ENCODE data around the gene C14orf119.

C14orf119 gene, protein sequence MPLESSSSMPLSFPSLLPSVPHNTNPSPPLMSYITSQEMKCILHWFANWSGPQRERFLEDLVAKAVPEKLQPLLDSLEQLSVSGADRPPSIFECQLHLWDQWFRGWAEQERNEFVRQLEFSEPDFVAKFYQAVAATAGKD
- 6.8 to 65.5 reads per million in 2 donors for total RNA-seq

DNA sequence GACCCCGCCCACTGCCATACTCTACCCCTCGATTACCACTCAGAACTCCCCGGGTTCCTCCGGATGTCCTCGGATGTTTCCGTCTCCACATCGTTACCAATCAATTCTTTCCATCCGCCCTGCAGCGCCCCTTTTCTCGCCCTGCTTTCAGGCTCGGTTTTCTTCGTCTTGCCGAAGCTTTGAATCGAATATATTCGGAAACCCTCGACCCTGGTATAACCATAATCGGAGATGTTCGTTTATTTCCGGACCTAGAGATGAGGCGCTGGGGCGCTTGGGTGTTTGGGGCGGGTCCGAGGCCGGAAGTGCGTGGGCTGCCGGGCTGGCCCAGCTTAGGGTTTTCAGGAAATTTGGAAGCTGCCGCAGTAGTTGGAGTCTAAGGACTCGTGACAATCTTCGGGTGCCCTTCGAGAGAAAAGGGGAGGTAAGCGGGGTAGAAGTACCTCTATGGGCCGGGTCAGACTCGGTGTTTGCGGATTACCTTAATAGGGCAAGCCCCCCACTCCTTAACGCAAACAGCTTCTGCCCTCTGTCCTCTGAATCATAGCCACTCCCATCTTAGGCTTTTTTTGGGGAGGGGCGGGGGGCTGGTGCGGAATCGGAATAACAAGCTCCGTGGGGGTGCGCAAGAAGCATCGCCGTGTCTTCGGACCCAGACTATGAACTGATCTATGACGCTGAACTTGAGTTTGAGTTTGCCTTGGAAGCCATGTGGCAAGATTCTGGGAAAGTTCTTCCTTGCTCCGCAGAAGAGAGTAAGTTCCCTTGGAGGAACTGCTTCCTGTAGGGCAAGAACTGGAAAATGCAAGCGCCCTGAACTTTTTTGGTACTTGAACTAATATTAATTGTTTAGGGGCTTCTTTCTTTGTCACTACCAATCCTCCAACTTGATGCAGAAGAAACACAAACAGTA lies at the start of gene C14orf119:
Gene C14orf119, plus strand, starts transcription at position 310 of the 913 bp plus-strand sequence. CDS start 2,154 bp downstream, outside the sequence.
- peak; percentile 99 for DNase-seq

GRCh38 chr14:23047034-23047634 lies 48.2 kb upstream of the C14orf119 start:
- DNase-seq = no peak

GRCh38 chr14:23047751-23048693 lies 47.3 kb upstream of the C14orf119 start:
- no peak for DNase-seq

GRCh38 chr14:23049011-23049410 lies 46.3 kb upstream of the C14orf119 start:
- no peak for DNase-seq

- no peak for DNase-seq
Measured at GRCh38 chr14:23051141-23052057, 43.9 kb upstream of the C14orf119 start.

- DNase-seq = no peak
Measured at GRCh38 chr14:23052182-23052623, 43.1 kb upstream of the C14orf119 start.

DNA sequence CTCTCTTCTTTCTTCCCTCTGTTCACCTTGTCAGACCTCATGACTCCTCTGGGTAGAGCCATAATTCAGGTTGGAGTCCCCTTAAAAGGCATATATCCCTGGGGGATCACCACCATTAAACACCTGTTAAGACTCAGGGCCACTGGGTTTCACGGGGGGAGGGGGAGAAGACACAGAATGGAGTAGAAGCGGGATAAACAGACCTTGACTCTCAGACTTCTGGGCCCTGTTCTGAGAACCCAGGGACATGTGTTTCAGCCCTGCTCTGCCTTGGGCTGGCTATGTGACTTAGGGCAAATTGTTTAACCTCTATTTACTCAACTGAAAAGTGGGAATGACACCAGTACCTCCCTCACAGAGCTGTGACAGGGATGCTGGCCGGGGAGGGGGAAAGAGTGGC lies 42.6 kb upstream of the C14orf119 start:
- DNase-seq = no peak

GRCh38 chr14:23053426-23053825 lies 41.9 kb upstream of the C14orf119 start:
- no peak for DNase-seq

DNA sequence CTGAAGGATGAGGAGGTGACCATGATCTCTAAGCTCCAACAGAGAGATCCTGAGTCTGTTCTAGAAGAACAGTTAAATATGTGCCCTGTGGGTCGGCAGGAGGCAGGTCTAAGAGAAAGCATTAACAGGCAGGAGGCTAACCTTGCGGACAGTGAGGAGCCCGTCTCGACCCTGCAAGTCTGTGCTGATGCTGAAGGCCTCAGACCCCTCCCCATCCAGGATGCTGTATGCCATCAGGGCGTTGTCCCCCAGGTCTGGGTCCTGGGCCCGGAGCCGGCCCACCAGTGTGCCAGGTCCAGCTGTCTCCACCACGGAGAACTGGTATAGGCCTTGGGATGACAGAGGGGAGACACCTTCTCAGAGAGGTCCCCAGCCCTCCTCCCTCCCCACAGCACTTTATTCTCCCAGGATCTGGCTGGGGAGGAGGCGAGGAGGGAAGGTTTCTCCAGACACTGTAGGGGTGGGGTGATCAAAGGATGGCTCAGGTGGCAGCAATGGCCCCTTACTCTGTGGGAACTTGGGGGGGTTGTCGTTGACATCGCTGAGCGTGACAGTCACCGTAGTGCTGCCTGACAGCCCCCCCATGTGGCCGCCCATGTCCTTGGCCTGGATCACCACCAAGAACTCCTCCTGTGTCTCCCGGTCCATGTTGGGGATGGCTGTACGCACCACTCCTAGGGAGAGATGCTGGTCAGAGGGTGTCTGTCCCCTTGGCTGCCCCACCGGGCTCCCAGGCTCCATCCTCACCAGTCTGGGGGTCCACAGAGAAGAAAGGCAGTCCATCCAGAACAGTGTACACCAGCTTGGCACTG lies 41.1 kb upstream of the C14orf119 start:
- DNase-seq = no peak

DNA sequence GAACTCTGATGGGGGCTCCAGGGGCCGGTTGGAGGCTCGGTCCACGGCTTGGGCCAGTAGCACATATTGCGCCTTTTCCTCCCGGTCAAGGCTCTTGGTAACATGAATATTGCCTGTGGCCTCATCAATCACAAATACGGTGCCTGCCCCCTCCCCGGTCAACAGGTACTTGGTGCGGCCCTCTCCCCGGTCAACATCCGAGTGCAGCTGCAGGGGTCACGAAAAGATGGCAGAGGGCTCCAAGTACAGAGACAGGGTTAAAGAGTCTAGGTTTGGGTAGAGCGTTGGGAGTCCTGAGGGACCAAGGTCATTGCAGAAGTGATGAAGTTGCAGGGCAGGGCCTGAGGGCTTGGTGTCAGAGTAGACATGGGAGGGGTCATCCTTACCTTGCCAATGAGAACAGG lies 40.2 kb upstream of the C14orf119 start:
- DNase-seq = no peak

DNA sequence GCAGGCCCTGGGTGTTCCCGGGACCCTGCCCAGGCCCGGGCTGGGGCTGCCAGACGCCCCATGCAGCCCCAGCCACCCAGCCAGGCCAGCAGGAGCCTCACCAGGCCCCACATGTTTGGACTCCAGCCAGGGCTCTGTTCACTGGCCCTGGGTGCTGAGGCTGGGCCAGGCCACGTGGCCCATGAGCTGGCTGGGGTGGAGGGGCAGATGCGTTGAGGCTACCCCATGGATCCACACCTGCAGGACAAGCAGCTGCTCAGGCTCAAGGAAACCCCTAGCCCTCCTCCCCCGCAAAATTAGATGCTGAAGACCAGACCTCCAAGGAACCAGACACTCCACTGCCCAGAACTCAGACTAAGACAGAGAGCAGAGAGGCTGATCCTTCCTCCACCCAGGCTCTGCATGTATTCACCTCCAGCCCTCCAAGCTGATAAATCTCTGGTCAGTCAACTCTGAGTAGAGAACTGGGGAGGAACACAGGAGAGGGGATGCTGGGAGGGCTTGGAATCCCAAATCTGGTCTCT lies 39.6 kb upstream of the C14orf119 start:
- no peak for DNase-seq

DNA sequence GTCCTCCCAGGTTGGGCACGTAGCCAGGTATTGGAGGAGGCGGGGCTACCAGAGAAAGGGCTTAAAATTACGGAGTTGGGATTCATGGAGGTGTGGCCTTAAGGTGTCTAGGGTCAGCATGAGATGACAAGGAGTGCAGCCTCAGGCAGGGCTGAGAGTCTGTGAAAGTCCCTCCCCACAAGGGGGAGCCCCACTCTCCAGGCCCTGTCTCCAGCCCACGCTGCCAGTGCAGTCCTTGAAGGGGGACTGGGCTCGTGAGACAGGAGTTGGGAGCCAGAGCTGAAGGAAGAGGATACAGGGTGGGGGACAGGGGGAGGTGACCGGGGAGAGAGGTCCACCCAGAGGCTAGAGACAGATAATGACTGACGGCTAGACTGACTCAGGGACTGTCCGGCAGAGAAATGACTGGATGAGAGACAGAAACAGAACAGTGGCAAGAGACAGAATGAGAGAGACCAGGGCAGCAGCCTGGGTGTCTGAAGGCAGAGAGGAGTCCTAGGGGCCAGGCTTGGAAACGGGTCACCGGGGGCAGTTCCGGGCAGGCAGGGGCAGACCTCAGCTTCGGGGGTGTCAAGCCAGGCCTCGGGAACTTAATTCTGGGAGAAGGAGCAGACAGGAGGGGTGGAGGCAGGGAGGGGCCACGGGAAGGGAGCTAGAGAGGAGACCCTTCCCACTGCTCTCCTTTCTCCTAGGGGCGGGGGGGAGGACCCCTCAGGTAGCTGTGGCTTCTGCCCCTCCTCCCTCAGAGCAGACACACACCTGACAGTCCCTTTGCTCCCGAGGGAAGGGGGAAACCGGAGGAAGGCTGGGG lies 39.0 kb upstream of the C14orf119 start:
- peak; percentile 60 for DNase-seq

GRCh38 chr14:23056956-23057756 lies 38.1 kb upstream of the C14orf119 start, which contains the start of gene CDH24:
TSS of gene CDH24 (minus strand) at chr14:23057520. CDS start at chr14:23055733, 1,787 bp downstream.
- peak; percentile 64 for DNase-seq

DNA sequence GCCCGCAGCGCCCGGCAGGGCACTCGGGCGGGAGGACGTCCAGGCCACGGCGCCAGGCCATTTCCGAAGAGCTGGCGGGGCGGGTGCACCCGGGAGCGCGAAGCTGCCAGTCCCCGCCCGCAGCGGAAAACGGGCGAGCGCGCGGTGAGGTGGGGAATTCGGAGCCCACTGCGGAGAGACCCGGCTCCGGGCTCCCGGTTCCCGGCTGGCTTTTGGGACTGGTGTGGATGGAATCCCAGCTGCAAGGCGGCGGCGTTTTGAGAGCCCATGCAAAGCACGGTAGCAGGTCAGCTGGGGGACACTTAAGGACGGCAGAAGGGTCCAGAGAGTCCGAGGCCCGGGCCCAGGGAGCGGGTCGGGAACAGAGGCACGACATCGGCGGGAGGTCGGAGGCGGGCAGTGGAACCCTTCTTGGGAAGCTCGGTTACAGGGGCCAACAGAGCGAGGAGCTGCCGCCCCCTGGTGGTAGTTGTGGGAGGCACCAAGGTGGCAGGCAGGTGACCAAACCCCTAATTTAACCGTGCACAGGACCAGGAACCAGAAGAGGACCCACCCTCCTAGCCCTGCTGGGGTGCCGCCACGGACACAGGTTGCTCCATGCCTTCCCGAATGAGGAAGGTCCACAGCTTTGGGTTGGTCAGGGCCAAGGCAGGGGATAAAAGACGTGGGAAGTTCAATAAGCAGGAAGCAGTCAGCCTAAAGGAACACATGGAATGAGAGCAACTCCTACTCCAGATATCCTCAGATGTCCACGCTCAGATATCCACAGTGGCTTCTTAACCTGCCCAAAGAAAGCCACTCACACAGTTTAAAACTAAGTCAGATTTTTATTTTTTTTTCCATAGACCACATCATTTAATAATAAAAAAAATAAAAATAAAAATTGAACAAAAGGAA lies 37.3 kb upstream of the C14orf119 start:
- peak; percentile 87 for DNase-seq

DNA sequence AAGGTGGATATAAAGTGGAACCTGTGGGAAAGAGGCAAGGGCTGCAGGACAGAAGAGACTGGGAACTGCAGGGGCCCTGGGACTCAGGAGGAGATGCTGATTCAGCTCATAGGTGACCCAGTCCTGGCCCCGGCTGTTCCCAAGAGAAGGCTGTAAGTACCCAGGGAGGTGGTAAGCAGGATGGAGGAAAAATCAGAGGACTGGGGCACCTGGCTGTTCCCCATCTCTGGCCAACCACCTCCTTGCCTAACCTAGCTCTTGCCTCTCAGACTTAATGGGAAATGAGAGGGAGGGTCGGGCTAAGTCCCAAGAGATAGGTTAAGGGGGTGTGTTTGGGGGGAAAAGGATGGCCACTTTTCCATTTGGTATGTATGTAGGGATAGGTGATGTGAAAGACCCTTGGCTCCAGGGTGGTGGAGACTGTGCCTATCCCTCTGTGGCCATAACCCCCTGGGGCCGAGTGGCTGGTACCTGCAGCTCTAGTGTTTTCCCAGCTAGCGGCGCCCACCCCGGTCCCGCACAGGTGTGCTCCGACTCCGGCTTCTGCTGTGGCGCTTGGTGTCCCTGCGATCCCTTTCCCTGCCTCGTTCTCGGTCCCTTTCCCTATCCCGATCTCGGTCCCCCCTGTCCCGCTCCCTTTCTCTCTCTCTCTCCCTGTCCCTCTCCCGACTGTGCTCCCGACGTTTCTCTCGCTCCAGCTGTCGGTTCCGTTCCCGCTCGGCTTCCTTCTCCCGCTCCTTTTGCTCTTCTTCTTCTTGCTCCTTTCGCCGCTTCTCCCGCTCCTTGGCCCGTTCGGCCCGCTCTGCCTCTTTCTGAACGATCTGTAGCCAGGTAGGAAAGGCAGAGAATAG lies 36.4 kb upstream of the C14orf119 start:
- DNase-seq = no peak

Data from T-helper 9 cell (primary cell).